Left ventricle myocardium inferior (tissue), 1 donor: Measurements from ENCODE around the gene ZMIZ1. TPM values are rescaled to one million over a fixed set of nuclear protein-coding genes. Genes with fewer than 3 reads are reported as not detected.
A peak's percentile ranks its signal among the peaks of the same experiment; 100 is the strongest.

Experiments used
- DNase-seq: peaks from one replicate; pipeline ENCODE4 v3.0.0-alpha.2; 2020
- H3K27ac ChIP-seq: fragments of 200-600 bp; replicated peaks from 2 replicates; pipeline ENCODE4 v1.8.0; 2021
- H3K27me3 ChIP-seq: fragments of 200-600 bp; 2 replicates; pipeline ENCODE4 v1.8.0; 2021; ENCODE audit warnings: low read depth
- H3K36me3 ChIP-seq: fragments of 200-600 bp; 2 replicates; pipeline ENCODE4 v1.8.0; 2021
- H3K4me1 ChIP-seq: fragments of 200-600 bp; 2 replicates; pipeline ENCODE4 v1.8.0; 2021
- H3K4me3 ChIP-seq: fragments of 200-600 bp; 2 replicates; pipeline ENCODE4 v1.8.0; 2021; ENCODE audit warnings: mild to moderate bottlenecking, moderate library complexity
- H3K9me3 ChIP-seq: fragments of 200-600 bp; replicated peaks from 2 replicates; pipeline ENCODE4 v1.8.0; 2021
- intact Hi-C: fragments of 100-400 bp; cut with micrococcal nuclease; formaldehyde crosslinking; loops from one replicate; pipeline ENCODE4 v1.11.0; 2022
- total RNA-seq: library from RNA; stranded (reverse); fragmentation: NEBNext Ultra II Directional; extraction: Animal tissue kit (Norgen Biotek cat#: 25700); gene quantifications from one replicate; pipeline ENCODE4 v1.2.1, GENCODE V29; 2021
- TF ChIP-seq, protein P1 (sequence below): fragments of 200-600 bp; IDR thresholded peaks from 2 replicates; pipeline ENCODE4 v1.8.0; 2021; ENCODE audit warnings: antibody characterized with exemption, mild to moderate bottlenecking, borderline replicate concordance
- donor health status: DM: no; HTN: yes; CAD: no; lungs with severe emphysema.

The ZMIZ1 gene
- total RNA-seq, 1 donor from 2014 or later = 55.9 TPM

- no peaks in the 10 kb centered on the region for H3K9me3 ChIP-seq
- intact Hi-C loops = no loop called here
- peak overlapping the region; percentile 4 for H3K27ac ChIP-seq
These were observed 29.8 kb downstream of the ZMIZ1 start for GRCh38 chr10:79098596-79099015.

GRCh38 chr10:79099898-79100448 is 31.2 kb downstream of the ZMIZ1 start:
- intact Hi-C loops = no loop called here
- no peaks in the 10 kb centered on the region for H3K9me3 ChIP-seq
- TF ChIP-seq, protein P1, sequence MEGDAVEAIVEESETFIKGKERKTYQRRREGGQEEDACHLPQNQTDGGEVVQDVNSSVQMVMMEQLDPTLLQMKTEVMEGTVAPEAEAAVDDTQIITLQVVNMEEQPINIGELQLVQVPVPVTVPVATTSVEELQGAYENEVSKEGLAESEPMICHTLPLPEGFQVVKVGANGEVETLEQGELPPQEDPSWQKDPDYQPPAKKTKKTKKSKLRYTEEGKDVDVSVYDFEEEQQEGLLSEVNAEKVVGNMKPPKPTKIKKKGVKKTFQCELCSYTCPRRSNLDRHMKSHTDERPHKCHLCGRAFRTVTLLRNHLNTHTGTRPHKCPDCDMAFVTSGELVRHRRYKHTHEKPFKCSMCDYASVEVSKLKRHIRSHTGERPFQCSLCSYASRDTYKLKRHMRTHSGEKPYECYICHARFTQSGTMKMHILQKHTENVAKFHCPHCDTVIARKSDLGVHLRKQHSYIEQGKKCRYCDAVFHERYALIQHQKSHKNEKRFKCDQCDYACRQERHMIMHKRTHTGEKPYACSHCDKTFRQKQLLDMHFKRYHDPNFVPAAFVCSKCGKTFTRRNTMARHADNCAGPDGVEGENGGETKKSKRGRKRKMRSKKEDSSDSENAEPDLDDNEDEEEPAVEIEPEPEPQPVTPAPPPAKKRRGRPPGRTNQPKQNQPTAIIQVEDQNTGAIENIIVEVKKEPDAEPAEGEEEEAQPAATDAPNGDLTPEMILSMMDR = no peak

More at GRCh38 chr10:79098596-79099015, 29.8 kb downstream of the ZMIZ1 start:
- Histone ChIP-seq H3K27me3 (no peaks in the 10 kb centered on the region), H3K4me1 (peaks cover 100% of the 10 kb centered on the region), H3K4me3 (no peak overlapping the region), H3K36me3 (no peaks in the 10 kb centered on the region)
- DNase-seq = no peak
- TF ChIP-seq, protein P1 = no peak

GRCh38 chr10:79100771-79101170 is 32.0 kb downstream of the ZMIZ1 start:
- H3K9me3 ChIP-seq = no peaks in the 10 kb centered on the region
- intact Hi-C loops = no loop called here
- no peak overlapping the region for H3K4me3 ChIP-seq
- no peak for DNase-seq
- TF ChIP-seq, protein P1 = no peak
- H3K36me3 ChIP-seq = no peaks in the 10 kb centered on the region
- peak overlapping the region; percentile 74 for H3K27ac ChIP-seq
- H3K4me1 ChIP-seq = peaks cover 100% of the 10 kb centered on the region
- no peaks in the 10 kb centered on the region for H3K27me3 ChIP-seq

More at GRCh38 chr10:79099898-79100448, 31.2 kb downstream of the ZMIZ1 start:
- peaks cover 100% of the 10 kb centered on the region for H3K4me1 ChIP-seq
- no peak for DNase-seq
- H3K36me3 ChIP-seq = no peaks in the 10 kb centered on the region
- H3K4me3 ChIP-seq = no peak overlapping the region
- H3K27ac ChIP-seq = peak overlapping the region; percentile 74
- no peaks in the 10 kb centered on the region for H3K27me3 ChIP-seq

GRCh38 chr10:79101560-79102497 is 33.1 kb downstream of the ZMIZ1 start:
- Histone ChIP-seq H3K4me3 (peak overlapping the region; percentile 13), H3K36me3 (no peaks in the 10 kb centered on the region), H3K27ac (peak overlapping the region; percentile 74), H3K27me3 (no peaks in the 10 kb centered on the region), H3K9me3 (no peaks in the 10 kb centered on the region), H3K4me1 (peaks cover 100% of the 10 kb centered on the region)
- TF ChIP-seq, protein P1 = no peak
- intact Hi-C loops = no loop called here
- DNase-seq = peak; percentile 65

- peaks cover 100% of the 10 kb centered on the region for H3K4me1 ChIP-seq
- H3K27ac ChIP-seq = peak overlapping the region; percentile 74
- intact Hi-C loops = no loop called here
- DNase-seq = no peak
- no peaks in the 10 kb centered on the region for H3K27me3 ChIP-seq
- H3K4me3 ChIP-seq = no peak overlapping the region
- TF ChIP-seq, protein P1 = no peak
- H3K36me3 ChIP-seq = no peaks in the 10 kb centered on the region
- no peaks in the 10 kb centered on the region for H3K9me3 ChIP-seq
These were observed 33.7 kb downstream of the ZMIZ1 start for GRCh38 chr10:79102498-79102874.
